Heart left ventricle (tissue), 13 donors: ENCODE data around the gene MYL6B.

Experiments
- CTCF ChIP-seq, 12 donors: fragments of 200-600 bp; sonication (generic) in 4 of 12; IDR thresholded peaks; one replicate each; pipeline versions ENCODE4 v1.5.0 to v1.8.0; 2018 to 2022; ENCODE audit warnings: antibody characterized with exemption in 12 of 12, mild to moderate bottlenecking in 5 of 12
- POLR2A ChIP-seq, 2 donors: fragments of 450-650 bp; IDR thresholded peaks; one replicate each; pipeline ENCODE4 v1.6.1; 2017; ENCODE audit warnings: antibody characterized with exemption in 2 of 2, mild to moderate bottlenecking in 2 of 2, moderate library complexity in 2 of 2
- donor health status: ischemic (EF 13 %, LVEDD 7.1; RV severe dilation, severe dysfunction).
- donor health status: DM: no; HTN: yes; CAD: no.
- donor health status: DM: no; HTN: no; CAD: no.
- donor health status: ischemic (EF 25% LVEDD 6.9; RV normal size, moderate dysfunction).
- donor health status: ischemic (EF 25% LVEDD 5.7; RV mildly dilated, moderate dysfunction).
- donor health status: ischemic (EF 35%, LVEDD 5.7; RV mildly dilated, moderate dysfunction).
- donor health status: nonischemic (EF 11% LVEDD 7.7; RV severe dilation, severe dysfunction).
- donor health status: DM: yes; HTN: yes; CAD: no.
- donor health status: PGD.
- donor health status: ischemic (EF 29% LVEDD 5.4; RV normal size, mild dysfunction).
- donor health status: nonischemic (EF 23%, LVEDD 6.1; RV moderate dilation, normal function).

GRCh38 chr12:56206452-56207166 is 54.2 kb downstream of the MYL6B start:
- TF ChIP-seq CTCF (IDR thresholded peaks at IDR 0.05), result peak; percentile 34 to 63 (median 50)
- no peak for TF ChIP-seq POLR2A (IDR thresholded peaks at IDR 0.05)
